Measurements from ENCODE around the gene SVBP.

SVBP gene

DNA sequence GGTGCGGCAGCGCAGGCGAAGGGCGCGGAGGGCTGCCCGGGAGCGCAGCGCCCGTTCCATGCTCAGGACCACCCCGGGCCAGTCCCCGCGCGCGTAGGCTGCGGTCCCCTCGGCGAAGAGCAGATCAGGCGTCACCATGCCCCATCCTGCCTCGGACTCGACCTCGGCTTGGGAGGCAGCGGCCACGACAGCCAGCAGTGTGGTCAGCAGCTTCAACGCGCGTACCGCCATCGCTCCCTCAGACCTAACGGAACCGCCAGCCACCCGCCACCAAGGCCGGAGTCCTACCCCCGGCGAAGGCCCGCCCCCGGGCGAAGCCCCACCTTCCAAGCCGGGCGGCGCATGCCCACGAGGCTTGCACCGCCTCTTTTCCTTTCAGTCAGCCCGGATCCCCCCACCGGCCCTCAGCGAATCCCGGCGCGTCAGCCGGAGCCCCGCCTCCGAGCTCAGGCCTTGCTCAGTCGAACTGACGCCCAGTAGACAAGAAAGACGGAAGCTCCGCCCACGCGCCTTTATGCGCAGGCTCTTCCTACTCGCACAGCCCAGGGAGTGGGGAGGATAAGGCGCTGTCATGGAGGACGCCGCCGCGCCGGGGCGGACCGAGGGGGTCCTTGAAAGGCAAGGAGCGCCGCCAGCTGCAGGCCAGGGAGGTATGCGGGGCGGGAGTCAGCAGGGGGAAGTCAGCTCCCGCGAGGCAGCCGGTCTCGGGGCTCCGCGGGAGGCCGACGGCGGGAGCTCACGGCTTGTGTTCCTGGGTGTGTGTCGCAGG, 50.3 kb downstream of the SVBP start, which contains the start of the genes C1orf50 and P3H1:
Gene C1orf50, plus strand, starts transcription at position 509 of the 769 bp plus-strand sequence. Its CDS starts 63 bp downstream, at position 572.
Gene P3H1, minus strand, starts transcription at position 288 of the 769 bp plus-strand sequence. Its CDS starts 57 bp downstream, at position 231.
- H3K4me3 ChIP-seq (ENCODE audit: low read depth, low read length), result peak within 1 kb of the TSS; percentile 99
- TF ChIP-seq, protein P1, sequence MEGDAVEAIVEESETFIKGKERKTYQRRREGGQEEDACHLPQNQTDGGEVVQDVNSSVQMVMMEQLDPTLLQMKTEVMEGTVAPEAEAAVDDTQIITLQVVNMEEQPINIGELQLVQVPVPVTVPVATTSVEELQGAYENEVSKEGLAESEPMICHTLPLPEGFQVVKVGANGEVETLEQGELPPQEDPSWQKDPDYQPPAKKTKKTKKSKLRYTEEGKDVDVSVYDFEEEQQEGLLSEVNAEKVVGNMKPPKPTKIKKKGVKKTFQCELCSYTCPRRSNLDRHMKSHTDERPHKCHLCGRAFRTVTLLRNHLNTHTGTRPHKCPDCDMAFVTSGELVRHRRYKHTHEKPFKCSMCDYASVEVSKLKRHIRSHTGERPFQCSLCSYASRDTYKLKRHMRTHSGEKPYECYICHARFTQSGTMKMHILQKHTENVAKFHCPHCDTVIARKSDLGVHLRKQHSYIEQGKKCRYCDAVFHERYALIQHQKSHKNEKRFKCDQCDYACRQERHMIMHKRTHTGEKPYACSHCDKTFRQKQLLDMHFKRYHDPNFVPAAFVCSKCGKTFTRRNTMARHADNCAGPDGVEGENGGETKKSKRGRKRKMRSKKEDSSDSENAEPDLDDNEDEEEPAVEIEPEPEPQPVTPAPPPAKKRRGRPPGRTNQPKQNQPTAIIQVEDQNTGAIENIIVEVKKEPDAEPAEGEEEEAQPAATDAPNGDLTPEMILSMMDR (IDR thresholded peaks at IDR 0.05; ENCODE audit: insufficient read depth, low read depth, low read length, missing control alignments), result no peak
- peak; percentile 99 for DNase-seq (ENCODE audit: low read depth)

DNA sequence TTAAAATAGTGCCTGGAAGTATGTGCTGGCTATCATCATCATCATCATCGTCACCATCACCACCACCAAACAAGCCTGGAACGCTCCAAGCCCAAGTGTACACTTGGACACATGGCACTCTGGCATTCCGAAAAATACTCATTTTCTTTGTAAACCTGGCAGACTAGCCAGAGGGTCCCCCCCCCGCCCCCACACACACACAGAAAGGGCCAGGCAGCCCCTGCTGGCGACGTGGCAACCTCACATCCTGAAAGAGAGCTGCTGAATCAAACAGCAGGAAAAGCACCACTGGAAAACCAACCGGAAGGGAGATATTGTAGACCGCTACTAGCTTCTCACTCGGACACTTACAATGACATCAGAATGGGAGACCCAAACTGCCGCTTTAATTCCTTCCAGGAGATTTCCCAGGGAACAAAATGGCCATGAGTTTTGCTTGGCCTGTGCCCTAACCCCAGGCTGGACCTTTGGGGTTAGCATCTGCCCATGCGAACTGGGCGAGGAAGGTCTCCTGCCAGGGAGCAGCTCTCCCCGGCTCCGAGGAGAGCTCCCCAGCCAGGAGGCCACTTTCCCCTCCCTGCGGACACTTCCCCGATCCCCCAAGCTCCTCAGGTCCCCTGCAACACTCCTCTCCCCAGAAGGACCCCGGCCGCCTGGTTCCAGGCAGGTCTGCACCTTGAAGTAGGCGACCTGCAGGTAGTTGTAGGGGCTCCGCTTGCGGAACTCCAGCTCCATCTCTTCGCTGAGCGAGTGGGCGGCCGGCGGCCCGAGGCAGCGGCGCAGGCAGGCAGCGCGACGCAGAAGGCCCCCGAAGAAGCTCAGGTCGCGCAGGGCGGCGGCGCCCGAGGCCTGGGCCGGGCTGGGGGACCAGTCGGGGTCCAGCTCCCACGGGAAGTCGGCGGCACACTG, 51.1 kb downstream of the SVBP start:
- H3K4me3 ChIP-seq (ENCODE audit: low read depth, low read length), result peak overlapping the region; percentile 99
- peak; percentile 58 for DNase-seq (ENCODE audit: low read depth)
- TF ChIP-seq, protein P1 (IDR thresholded peaks at IDR 0.05; ENCODE audit: insufficient read depth, low read depth, low read length, missing control alignments), result peak; percentile 48

DNA sequence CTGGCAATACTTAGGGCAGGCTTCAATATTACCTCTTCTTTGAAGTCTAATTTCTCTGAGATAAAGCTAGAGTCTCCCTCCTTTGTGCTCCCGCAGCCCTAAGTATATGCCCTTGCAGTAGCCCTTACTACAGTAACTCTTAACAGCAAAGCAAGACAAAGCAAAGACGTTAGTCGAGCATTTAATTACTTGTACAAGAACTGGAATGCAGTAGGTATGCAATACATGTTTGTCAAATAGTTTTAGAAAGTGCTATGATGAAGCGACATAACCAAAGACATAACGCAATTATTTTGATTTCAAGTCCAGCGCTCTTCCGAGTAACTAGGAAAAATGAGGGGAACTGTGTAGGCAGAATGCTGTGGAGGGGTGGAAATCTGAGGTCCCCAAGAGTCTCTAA, 51.9 kb downstream of the SVBP start:
- H3K4me3 ChIP-seq (ENCODE audit: low read depth, low read length), result peak overlapping the region; percentile 99
- no peak for DNase-seq (ENCODE audit: low read depth)
- TF ChIP-seq, protein P1 (IDR thresholded peaks at IDR 0.05; ENCODE audit: insufficient read depth, low read depth, low read length, missing control alignments), result no peak

DNA sequence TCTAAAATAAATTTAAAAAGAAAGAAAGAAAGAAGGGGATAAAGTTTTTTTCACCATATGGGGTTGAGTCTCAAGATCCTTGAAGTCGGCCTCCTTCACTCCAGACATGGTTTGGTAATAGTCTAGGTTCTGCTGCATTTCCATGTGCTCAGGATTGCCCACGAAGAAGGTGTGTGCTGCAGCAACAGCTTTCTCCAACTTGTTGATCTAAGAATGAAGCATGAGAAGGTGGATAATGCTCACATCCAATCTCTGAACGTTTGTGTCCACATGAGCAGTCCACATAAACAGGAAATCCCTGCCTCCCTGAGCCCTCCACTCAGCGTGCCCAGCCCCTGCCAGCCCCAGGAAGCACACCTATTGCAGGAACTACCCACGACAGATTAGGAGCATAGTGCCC, 54.9 kb downstream of the SVBP start:
- H3K4me3 ChIP-seq (ENCODE audit: low read depth, low read length), result no peak overlapping the region
- no peak for DNase-seq (ENCODE audit: low read depth)
- TF ChIP-seq, protein P1 (IDR thresholded peaks at IDR 0.05; ENCODE audit: insufficient read depth, low read depth, low read length, missing control alignments), result no peak

DNA sequence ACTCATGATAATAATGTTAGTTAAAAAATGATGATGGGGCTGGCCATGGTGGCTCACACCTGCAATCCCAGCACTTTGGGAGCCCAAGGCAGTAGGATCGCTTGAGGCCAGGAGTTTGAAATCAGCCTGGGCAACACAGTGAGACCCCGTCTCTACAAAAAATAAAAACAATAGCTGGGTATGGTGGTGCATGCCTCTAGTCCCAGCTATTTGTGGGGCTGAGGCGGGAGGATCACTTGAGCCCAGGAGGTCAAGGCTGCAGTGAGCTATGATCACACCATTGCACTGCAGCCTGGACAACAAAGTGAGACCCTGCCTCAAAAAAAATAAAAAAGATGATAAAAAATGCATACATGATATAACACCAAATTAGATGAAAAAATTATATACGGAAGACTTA, 55.6 kb downstream of the SVBP start:
- H3K4me3 ChIP-seq (ENCODE audit: low read depth, low read length), result no peak overlapping the region
- DNase-seq (ENCODE audit: low read depth), result no peak
- TF ChIP-seq, protein P1 (IDR thresholded peaks at IDR 0.05; ENCODE audit: insufficient read depth, low read depth, low read length, missing control alignments), result no peak

DNA sequence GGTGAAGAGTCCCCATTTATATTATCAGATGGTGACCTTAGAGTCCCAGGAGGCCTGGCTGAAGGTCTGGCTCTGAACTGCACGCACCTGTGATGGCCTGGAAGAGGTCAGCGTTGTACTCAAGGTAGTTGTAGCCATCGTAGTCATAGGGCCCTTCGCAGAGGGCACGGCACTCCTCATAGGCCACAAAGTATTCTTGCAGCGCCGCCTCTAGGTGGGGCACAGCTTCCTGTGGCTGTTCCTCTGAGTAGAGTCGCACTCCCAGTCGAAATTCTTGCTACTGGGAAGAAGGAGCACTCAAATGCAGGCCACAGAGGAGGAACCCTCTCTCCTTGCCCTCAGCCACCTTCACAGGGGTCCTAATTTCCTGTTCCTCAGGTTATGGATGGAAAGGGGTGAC, 58.1 kb downstream of the SVBP start:
- TF ChIP-seq, protein P1 (IDR thresholded peaks at IDR 0.05; ENCODE audit: insufficient read depth, low read depth, low read length, missing control alignments), result no peak
- no peak for DNase-seq (ENCODE audit: low read depth)
- no peak overlapping the region for H3K4me3 ChIP-seq (ENCODE audit: low read depth, low read length)
